Measurements from ENCODE around the gene KLHL29.

GRCh38 chr2:23361152-23361551 lies 23.8 kb upstream of the KLHL29 start:
- TF ChIP-seq ZNF282 (IDR thresholded peaks at IDR 0.05; ENCODE audit: partially characterized antibody) (no peak), CTCF (CRISPR knock-in tag; IDR thresholded peaks at IDR 0.05) (no peak), ZNF703 (CRISPR knock-in tag; IDR thresholded peaks at IDR 0.05; ENCODE audit: borderline replicate concordance) (no peak), ZSCAN20 (CRISPR knock-in tag; IDR thresholded peaks at IDR 0.05; ENCODE audit: borderline replicate concordance) (no peak), HOXA3 (CRISPR knock-in tag; IDR thresholded peaks at IDR 0.05) (no peak), ZNF343 (CRISPR knock-in tag; IDR thresholded peaks at IDR 0.05) (no peak)

All from HepG2 (cell line).